K562 treated with DMSO at 1 percent for 12 hours (cell line): ENCODE measurements around the gene MRE11. TPM values are rescaled to one million over a fixed set of nuclear protein-coding genes. Genes with fewer than 3 reads are reported as not detected.

ENCODE experiments used
- total RNA-seq: library from RNA; unstranded; fragments of 300-600 nt; gene quantifications from 2 replicates; pipeline ENCODE4 v1.2.3, GENCODE V29; 2022; ENCODE audit not compliant: insufficient read depth

Gene MRE11
- 6.3 and 18.7 TPM in 2 replicates for total RNA-seq

GRCh38 chr11:94493281-94494125 is at the start of gene MRE11, which contains the start of gene ANKRD49:
MRE11 (minus strand) TSS chr11:94493844; CDS start chr11:94492801, 1,043 bp downstream.
ANKRD49 (plus strand) TSS chr11:94493984; CDS start chr11:94496694, 2,710 bp downstream.

GRCh38 chr11:94511932-94512781 is 18.5 kb upstream of the MRE11 start, which contains the start of gene C11orf97:
C11orf97 (plus strand) TSS chr11:94512461; CDS start chr11:94512529, 68 bp downstream.

GRCh38 chr11:94400839-94401772 is 92.5 kb downstream of the MRE11 start, which contains the start of gene GPR83:
GPR83 (minus strand) TSS chr11:94401419; CDS start chr11:94401247, 172 bp downstream.

Other genes starting within 250 kb of the MRE11 start
- gene IZUMO1R, start 189.3 kb downstream of the MRE11 start, total RNA-seq = not detected in 2 replicates
- gene GPR83, start 92.4 kb downstream of the MRE11 start, total RNA-seq = 0.30 and 0.48 TPM in 2 replicates
- gene ANKRD49, start 140 bp upstream of the MRE11 start, total RNA-seq = 7.4 and 24.1 TPM in 2 replicates
- not detected in 2 replicates for gene C11orf97, start 18.6 kb upstream of the MRE11 start, total RNA-seq
- gene FUT4, start 50.1 kb upstream of the MRE11 start, total RNA-seq = 2.7 and 5.6 TPM in 2 replicates
- gene PIWIL4, start 73.5 kb upstream of the MRE11 start, total RNA-seq = 3.7 and 5.1 TPM in 2 replicates